Kidney (tissue), 14 donors: ENCODE results near the gene TVP23C. TPM values are rescaled to one million over a fixed set of nuclear protein-coding genes. Genes with fewer than 3 reads are reported as not detected.

Source experiments
- DNase-seq, 5 donors: peaks; one replicate each; pipeline ENCODE4 v3.0.0-alpha.2; 2013 to 2020
- FAIRE-seq: peaks from 2 replicates; lab custom pipeline; 2012; peaks lifted over from hg19 to GRCh38; lab: Jason Lieb, UNC
- H3K27ac ChIP-seq, 2 donors: one replicate each; pipeline ENCODE4 v1.7.0; 2013; ENCODE audit warnings: low read depth in 2 of 2, low read length in 2 of 2, inconsistent platforms in 1 of 2
- H3K27me3 ChIP-seq: one replicate; pipeline ENCODE4 v1.7.1; 2013; ENCODE audit warnings: low read length, inconsistent platforms; ENCODE audit not compliant: control insufficient read depth, insufficient read depth
- H3K36me3 ChIP-seq, 3 donors: one replicate each; pipeline versions ENCODE4 v1.7.0 to v1.7.1; 2013; ENCODE audit warnings: low read length in 3 of 3, control low read depth in 1 of 3, inconsistent platforms in 1 of 3; ENCODE audit not compliant: insufficient read depth in 3 of 3, control insufficient read depth in 2 of 3
- H3K4me1 ChIP-seq, 3 donors: one replicate each; pipeline versions ENCODE4 v1.7.0 to v1.7.1; 2013; ENCODE audit warnings: low read length in 3 of 3, inconsistent platforms in 1 of 3, low read depth in 1 of 3; ENCODE audit not compliant: control insufficient read depth in 2 of 3, insufficient read depth in 2 of 3
- H3K4me3 ChIP-seq, 3 donors: one replicate each; pipeline versions ENCODE4 v1.7.0 to v1.8.1; 2013; ENCODE audit warnings: low read length in 3 of 3, control low read depth in 1 of 3, inconsistent platforms in 1 of 3
- H3K9ac ChIP-seq, 3 donors: one replicate each; pipeline versions ENCODE4 v1.7.0 to v1.7.1; 2013; ENCODE audit warnings: low read length in 3 of 3, control low read depth in 1 of 3, inconsistent platforms in 1 of 3
- H3K9me3 ChIP-seq, 3 donors: one replicate each; pipeline versions ENCODE4 v1.7.0 to v1.7.1; 2013; ENCODE audit warnings: low read length in 3 of 3, control low read depth in 1 of 3, inconsistent platforms in 1 of 3; ENCODE audit not compliant: control insufficient read depth in 2 of 3, insufficient read depth in 1 of 3
- intact Hi-C: fragments of 100-400 bp; cut with DNase I; formaldehyde crosslinking; loops from one replicate; pipeline ENCODE4 v1.11.1; 2022
- polyA plus RNA-seq: library from polyadenylated mRNA; stranded (reverse); fragments of 350-450 nt; fragmentation: Illumina TruSeq; extraction: RNeasy Lipid Tissue Mini Kit (QIAGEN cat#74804); gene quantifications from one replicate; pipeline ENCODE4 v1.2.3, GENCODE V29; 2014; ENCODE audit warnings: low read depth, low replicate concordance; ENCODE audit not compliant: insufficient read depth
- total RNA-seq: library from RNA; stranded (reverse); fragmentation: NEBNext Ultra II Directional; extraction: Animal tissue kit (Norgen Biotek cat#: 25700); gene quantifications from one replicate; pipeline ENCODE4 v1.2.1, GENCODE V29; 2021
- TF ChIP-seq, protein P1 (sequence below): IDR thresholded peaks from 3 replicates; pipeline ENCODE4 v1.5.1; 2012; ENCODE audit warnings: mild to moderate bottlenecking, moderate library complexity, borderline replicate concordance; ENCODE audit not compliant: insufficient read depth; ENCODE audit errors: extremely low read depth
- donor health status: control.
- donor health status: control.
- donor health status: control.
- donor health status: control.
- donor health status: control.
- donor health status: DM: yes; HTN: yes; CAD: no.
- donor health status: Normal renal cell carcinoma (clear cell type).

TVP23C gene
- total and polyA plus RNA-seq, 2 donors from 2014 or later: 2.6 to 19.0 TPM

DNA sequence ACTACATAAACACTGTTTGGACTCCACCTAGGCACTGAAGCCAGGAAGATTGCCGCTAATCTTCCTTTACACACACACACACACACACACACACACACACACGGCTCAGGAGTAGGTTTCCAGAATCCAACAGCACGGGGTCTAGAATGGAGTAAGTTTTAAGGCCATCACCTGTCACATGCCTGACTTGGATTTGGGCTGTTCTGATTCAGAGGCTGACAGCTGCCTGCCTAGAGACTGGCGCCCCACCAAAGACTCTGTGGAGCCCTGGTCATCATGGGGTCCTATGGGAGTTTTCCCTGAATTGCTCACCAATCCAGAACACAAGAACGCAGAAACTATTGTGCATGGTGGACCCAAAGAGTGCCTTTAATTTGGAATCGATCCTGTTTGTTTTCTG, 106.8 kb downstream of the TVP23C start:
- Histone ChIP-seq H3K36me3 (peaks cover 0 to 4% (median 0%) of the 10 kb centered on the region in 3 donors), H3K9me3 (peaks cover 0 to 5% (median 0%) of the 10 kb centered on the region in 3 donors), H3K27me3 (no peaks in the 10 kb centered on the region), H3K9ac (no peak overlapping the region), H3K4me3 (no peak overlapping the region), H3K27ac (no peak overlapping the region), H3K4me1 (peaks cover 4 to 14% (median 5%) of the 10 kb centered on the region in 3 donors)
- TF ChIP-seq, protein P1, sequence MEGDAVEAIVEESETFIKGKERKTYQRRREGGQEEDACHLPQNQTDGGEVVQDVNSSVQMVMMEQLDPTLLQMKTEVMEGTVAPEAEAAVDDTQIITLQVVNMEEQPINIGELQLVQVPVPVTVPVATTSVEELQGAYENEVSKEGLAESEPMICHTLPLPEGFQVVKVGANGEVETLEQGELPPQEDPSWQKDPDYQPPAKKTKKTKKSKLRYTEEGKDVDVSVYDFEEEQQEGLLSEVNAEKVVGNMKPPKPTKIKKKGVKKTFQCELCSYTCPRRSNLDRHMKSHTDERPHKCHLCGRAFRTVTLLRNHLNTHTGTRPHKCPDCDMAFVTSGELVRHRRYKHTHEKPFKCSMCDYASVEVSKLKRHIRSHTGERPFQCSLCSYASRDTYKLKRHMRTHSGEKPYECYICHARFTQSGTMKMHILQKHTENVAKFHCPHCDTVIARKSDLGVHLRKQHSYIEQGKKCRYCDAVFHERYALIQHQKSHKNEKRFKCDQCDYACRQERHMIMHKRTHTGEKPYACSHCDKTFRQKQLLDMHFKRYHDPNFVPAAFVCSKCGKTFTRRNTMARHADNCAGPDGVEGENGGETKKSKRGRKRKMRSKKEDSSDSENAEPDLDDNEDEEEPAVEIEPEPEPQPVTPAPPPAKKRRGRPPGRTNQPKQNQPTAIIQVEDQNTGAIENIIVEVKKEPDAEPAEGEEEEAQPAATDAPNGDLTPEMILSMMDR: no peak
- FAIRE-seq (no peak), DNase-seq (no peak)
- intact Hi-C loops: no loop called here

DNA sequence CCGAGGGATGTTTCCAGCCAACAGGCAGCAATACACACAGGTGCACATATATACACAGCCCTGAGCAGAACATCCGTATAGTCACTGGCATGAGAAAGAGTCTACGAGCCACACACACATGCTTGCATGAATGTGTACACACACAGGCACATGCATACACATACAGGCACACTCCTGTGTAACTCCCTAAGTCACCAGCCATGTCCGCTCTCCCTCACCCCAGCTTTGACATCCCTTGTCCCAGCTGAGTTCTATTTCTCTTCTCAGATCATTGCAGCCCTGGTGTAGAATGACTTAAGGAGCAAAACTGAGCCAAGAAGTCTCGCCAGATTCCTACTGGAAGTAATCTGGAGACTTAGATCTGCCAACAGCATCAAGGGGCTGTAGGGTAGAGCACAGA, 108.9 kb downstream of the TVP23C start:
- Histone ChIP-seq H3K27ac (no peak overlapping the region), H3K9ac (no peak overlapping the region), H3K4me1 (peaks cover 4 to 14% (median 5%) of the 10 kb centered on the region in 3 donors), H3K9me3 (peaks cover 0 to 5% (median 0%) of the 10 kb centered on the region in 3 donors), H3K4me3 (no peak overlapping the region), H3K27me3 (no peaks in the 10 kb centered on the region), H3K36me3 (peaks cover 0 to 4% (median 0%) of the 10 kb centered on the region in 3 donors)
- FAIRE-seq (no peak), DNase-seq (no peak)
- intact Hi-C loops: no loop called here
- TF ChIP-seq, protein P1: no peak

DNA sequence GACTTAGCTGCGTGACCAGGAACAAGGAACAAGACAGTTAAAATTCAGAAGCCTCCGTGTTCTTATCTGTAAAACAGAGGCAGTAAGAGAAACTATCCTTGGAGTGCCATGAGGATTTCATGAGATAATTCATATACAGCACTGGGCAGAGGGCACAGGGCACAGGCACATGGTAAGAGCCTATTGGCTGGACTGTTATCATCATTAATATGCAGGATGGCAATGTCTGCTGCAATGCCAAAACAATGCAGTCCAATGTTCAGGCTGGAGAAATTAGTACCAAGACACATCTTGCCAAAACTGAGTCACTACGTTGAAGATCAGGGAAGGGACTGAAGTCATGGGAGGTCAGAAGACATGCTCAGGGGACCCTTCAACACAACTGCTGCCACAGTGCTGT, 109.5 kb downstream of the TVP23C start:
- TF ChIP-seq, protein P1: no peak
- no peak for FAIRE-seq
- intact Hi-C loops: no loop called here
- Histone ChIP-seq H3K9me3 (peaks cover 0 to 5% (median 0%) of the 10 kb centered on the region in 3 donors), H3K36me3 (peaks cover 0 to 4% (median 0%) of the 10 kb centered on the region in 3 donors), H3K4me1 (peaks cover 4 to 14% (median 5%) of the 10 kb centered on the region in 3 donors), H3K27me3 (no peaks in the 10 kb centered on the region), H3K9ac (no peak overlapping the region), H3K27ac (no peak overlapping the region), H3K4me3 (no peak overlapping the region)
- no peak for DNase-seq

DNA sequence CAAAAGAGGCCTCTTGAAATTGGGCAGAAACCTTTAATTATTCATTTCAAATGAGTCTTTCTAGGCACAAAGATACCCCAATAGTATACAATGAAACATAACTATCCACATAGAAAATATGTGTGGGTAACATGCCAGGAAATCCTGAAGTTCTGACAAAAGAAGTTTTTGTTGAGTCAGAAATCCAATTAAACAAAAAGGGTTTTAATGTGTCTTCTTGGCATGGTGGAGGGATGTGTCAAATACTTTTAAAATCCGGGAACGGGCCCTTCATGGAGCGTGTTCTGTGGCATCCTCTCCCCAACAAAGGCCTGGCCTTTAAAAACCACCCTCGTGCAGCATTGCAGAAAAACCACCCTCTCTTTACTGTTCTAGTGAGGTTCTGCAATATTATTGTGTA, 110.0 kb downstream of the TVP23C start:
- no peak overlapping the region for H3K4me3 ChIP-seq
- TF ChIP-seq, protein P1: no peak
- no peak overlapping the region for H3K27ac ChIP-seq
- intact Hi-C loops: no loop called here
- no peaks in the 10 kb centered on the region for H3K27me3 ChIP-seq
- no peak overlapping the region for H3K9ac ChIP-seq
- DNase-seq (no peak), FAIRE-seq (no peak)
- H3K9me3 ChIP-seq: peaks cover 0 to 5% (median 0%) of the 10 kb centered on the region in 3 donors
- H3K4me1 ChIP-seq: peaks cover 4 to 14% (median 5%) of the 10 kb centered on the region in 3 donors
- H3K36me3 ChIP-seq: peaks cover 0 to 4% (median 0%) of the 10 kb centered on the region in 3 donors
